Measurements from ENCODE around the gene ZFHX2. TPM values are rescaled to one million over a fixed set of nuclear protein-coding genes. Genes with fewer than 3 reads are reported as not detected.

ZFHX2 gene
- total RNA-seq, 1 donor from 2014 or later = 39.1 TPM

- Mint-ChIP-seq H3K27ac (ENCODE audit: unreplicated experiment) (peak overlapping the region; percentile 99), H3K4me3 (ENCODE audit: unreplicated experiment) (peak overlapping the region; percentile 78), H3K4me1 (ENCODE audit: low read depth, unreplicated experiment) (peaks cover 14% of the 10 kb centered on the region), H3K9me3 (ENCODE audit: unreplicated experiment) (peaks cover 12% of the 10 kb centered on the region), H3K36me3 (ENCODE audit: unreplicated experiment) (no peaks in the 10 kb centered on the region), H3K27me3 (ENCODE audit: unreplicated experiment) (peaks cover 13% of the 10 kb centered on the region)
- no peak for TF ChIP-seq CTCF (IDR thresholded peaks at IDR 0.05; ENCODE audit: partially characterized antibody, unreplicated experiment)
- no peak for DNase-seq
These were observed 5.7 kb downstream of the ZFHX2 start for GRCh38 chr14:23545740-23546365.

GRCh38 chr14:23544511-23545447, 6.8 kb downstream of the ZFHX2 start:
- TF ChIP-seq CTCF (IDR thresholded peaks at IDR 0.05; ENCODE audit: partially characterized antibody, unreplicated experiment) = no peak
- peaks cover 12% of the 10 kb centered on the region for H3K9me3 Mint-ChIP-seq (ENCODE audit: unreplicated experiment)
- no peaks in the 10 kb centered on the region for H3K36me3 Mint-ChIP-seq (ENCODE audit: unreplicated experiment)
- peaks cover 15% of the 10 kb centered on the region for H3K27me3 Mint-ChIP-seq (ENCODE audit: unreplicated experiment)
- peaks cover 16% of the 10 kb centered on the region for H3K4me1 Mint-ChIP-seq (ENCODE audit: low read depth, unreplicated experiment)
- peak overlapping the region; percentile 78 for H3K4me3 Mint-ChIP-seq (ENCODE audit: unreplicated experiment)
- peak; percentile 92 for DNase-seq
- peak overlapping the region; percentile 99 for H3K27ac Mint-ChIP-seq (ENCODE audit: unreplicated experiment)

GRCh38 chr14:23543403-23543802, 8.2 kb downstream of the ZFHX2 start:
- Mint-ChIP-seq H3K9me3 (ENCODE audit: unreplicated experiment) (peaks cover 12% of the 10 kb centered on the region), H3K27ac (ENCODE audit: unreplicated experiment) (peak overlapping the region; percentile 60), H3K36me3 (ENCODE audit: unreplicated experiment) (no peaks in the 10 kb centered on the region), H3K27me3 (ENCODE audit: unreplicated experiment) (peaks cover 15% of the 10 kb centered on the region), H3K4me3 (ENCODE audit: unreplicated experiment) (no peak overlapping the region), H3K4me1 (ENCODE audit: low read depth, unreplicated experiment) (peaks cover 27% of the 10 kb centered on the region)
- DNase-seq = no peak
- no peak for TF ChIP-seq CTCF (IDR thresholded peaks at IDR 0.05; ENCODE audit: partially characterized antibody, unreplicated experiment)

GRCh38 chr14:23542261-23542660, 9.3 kb downstream of the ZFHX2 start:
- Mint-ChIP-seq H3K9me3 (ENCODE audit: unreplicated experiment) (peaks cover 12% of the 10 kb centered on the region), H3K4me3 (ENCODE audit: unreplicated experiment) (peak overlapping the region; percentile 52), H3K4me1 (ENCODE audit: low read depth, unreplicated experiment) (peaks cover 37% of the 10 kb centered on the region), H3K27ac (ENCODE audit: unreplicated experiment) (peak overlapping the region; percentile 65), H3K36me3 (ENCODE audit: unreplicated experiment) (no peaks in the 10 kb centered on the region), H3K27me3 (ENCODE audit: unreplicated experiment) (peaks cover 15% of the 10 kb centered on the region)
- TF ChIP-seq CTCF (IDR thresholded peaks at IDR 0.05; ENCODE audit: partially characterized antibody, unreplicated experiment) = no peak
- DNase-seq = no peak

- Mint-ChIP-seq H3K4me1 (ENCODE audit: low read depth, unreplicated experiment) (peaks cover 44% of the 10 kb centered on the region), H3K27ac (ENCODE audit: unreplicated experiment) (no peak overlapping the region), H3K9me3 (ENCODE audit: unreplicated experiment) (peaks cover 5% of the 10 kb centered on the region), H3K36me3 (ENCODE audit: unreplicated experiment) (no peaks in the 10 kb centered on the region), H3K27me3 (ENCODE audit: unreplicated experiment) (peaks cover 10% of the 10 kb centered on the region), H3K4me3 (ENCODE audit: unreplicated experiment) (no peak overlapping the region)
- no peak for TF ChIP-seq CTCF (IDR thresholded peaks at IDR 0.05; ENCODE audit: partially characterized antibody, unreplicated experiment)
- no peak for DNase-seq
These were observed 11.5 kb downstream of the ZFHX2 start for GRCh38 chr14:23540141-23540469.
